NCI-H1105 (cell line): ENCODE data around the gene XBP1.
"Not testable (repeated sequence)": the region's sequence is repeated elsewhere in the genome, so short reads cannot be mapped to it uniquely, and the experiment has no call there.

ENCODE experiments used
- DNase-seq: peaks from one replicate; lab custom pipeline; 2025; lab: John Stamatoyannopoulos, UW

XBP1 gene

GRCh38 chr22:28817919-28818859 lies 17.8 kb upstream of the XBP1 start:
- DNase-seq = no peak

GRCh38 chr22:28817064-28817463 lies 16.7 kb upstream of the XBP1 start:
- no peak for DNase-seq

GRCh38 chr22:28815729-28816128 lies 15.4 kb upstream of the XBP1 start:
- no peak for DNase-seq

DNA sequence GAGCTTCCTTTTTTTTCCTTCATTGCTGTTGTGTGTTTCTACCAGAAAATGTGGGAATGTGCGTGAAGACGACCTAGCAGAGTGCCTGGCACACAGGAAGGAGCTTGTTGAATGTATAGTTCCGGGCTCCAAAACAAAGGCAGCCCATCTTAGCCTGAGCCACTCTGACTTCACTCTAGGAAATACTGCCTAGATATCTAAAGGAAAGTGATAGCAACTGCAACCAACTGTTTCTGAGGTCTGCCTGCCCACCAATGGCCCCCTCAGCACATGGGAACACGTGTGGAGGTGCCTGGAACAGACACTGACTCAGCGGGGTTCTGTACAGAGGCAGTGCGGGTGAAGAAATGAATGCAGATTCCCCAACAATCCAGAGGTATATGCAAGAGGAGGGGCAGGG lies 14.7 kb upstream of the XBP1 start:
- DNase-seq = no peak

DNA sequence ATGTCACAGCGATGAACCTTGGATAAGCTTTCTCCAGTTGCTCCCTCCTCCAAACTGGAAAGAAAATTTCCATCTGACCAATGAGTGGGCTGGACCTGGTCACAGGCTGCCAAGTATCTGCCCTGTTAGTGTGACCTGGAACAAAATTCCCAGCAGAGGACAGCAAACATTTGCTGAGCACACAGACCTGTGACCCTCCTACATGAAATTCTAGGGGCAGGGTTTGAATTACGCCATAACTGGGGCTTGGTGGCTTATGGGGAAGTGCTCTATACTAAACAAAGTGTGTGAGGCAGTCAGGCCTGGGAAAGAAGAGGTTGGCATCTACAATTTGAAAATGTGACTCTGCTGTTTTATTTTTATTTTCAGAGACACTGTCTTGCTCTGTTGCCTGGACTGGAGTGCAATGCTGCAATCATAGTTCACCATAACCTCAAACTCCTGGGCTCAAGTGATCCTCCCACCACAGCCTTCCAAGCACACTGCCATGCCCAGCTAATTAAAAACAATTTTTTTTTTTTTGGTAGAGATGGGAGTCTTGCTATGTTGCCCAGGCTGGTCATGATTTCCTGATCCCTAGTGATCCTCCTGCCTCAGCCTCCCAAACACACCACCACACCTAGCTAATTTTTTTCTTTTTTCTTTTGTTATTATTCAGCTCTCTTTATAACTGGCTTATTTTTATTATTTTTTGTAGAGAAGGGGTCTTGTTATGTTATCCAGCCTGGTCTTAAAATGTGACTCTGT lies 13.6 kb upstream of the XBP1 start:
- no peak for DNase-seq

- DNase-seq = no peak
Measured at GRCh38 chr22:28812516-28812915, 12.1 kb upstream of the XBP1 start.

- DNase-seq = no peak
Measured at GRCh38 chr22:28810821-28811491, 10.6 kb upstream of the XBP1 start.

DNA sequence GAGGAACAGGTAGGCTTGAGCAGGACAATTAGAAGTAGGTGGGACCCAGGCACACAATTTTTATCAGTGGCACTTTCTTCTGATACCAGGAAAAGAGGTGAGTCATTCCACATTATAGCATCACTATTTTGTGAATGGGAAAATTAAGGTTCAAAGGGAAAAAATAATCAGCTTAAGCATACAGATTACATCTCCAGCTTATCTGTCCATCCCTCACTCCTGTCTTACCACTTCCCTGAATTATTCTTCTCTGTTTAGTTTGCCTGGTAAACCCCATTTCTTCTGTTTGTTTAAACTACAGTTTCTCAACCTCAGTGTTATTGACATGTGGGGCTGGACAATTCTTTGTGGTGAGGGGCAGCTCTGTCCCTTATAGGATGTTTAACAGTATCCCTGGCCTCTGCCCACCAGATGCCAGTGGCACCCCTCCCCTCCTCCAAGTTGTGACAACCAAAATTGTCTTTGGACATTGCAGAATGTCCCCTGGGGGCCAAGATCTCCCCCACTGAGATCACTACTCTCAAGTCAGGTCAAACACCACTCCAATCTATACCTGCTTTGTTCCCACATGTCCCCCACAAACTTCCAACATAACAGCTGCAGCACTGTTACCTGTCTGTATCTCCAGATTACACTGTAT lies 8.5 kb upstream of the XBP1 start:
- no peak for DNase-seq

DNA sequence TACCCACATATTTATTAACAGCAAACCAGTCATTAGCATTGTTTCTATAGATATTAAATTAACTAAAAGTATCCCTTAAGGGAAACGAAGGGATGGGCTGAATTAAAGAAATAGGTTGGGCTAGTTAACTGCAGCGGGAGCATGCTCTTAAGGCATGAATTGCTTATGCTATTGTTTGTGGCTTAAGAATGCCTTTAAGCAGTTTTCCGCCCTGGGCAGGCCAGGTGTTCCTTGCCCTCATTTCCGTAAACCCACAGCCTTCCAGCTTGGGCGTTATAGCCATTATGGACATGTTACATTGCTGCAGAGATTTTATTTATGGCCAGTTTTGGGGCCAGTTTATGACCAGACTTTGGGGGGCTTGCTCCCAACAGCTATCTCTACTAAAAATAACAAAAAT lies 5.1 kb upstream of the XBP1 start:
- DNase-seq = not testable (repeated sequence)

GRCh38 chr22:28802595-28803123 lies 2.3 kb upstream of the XBP1 start:
- no peak for DNase-seq

DNA sequence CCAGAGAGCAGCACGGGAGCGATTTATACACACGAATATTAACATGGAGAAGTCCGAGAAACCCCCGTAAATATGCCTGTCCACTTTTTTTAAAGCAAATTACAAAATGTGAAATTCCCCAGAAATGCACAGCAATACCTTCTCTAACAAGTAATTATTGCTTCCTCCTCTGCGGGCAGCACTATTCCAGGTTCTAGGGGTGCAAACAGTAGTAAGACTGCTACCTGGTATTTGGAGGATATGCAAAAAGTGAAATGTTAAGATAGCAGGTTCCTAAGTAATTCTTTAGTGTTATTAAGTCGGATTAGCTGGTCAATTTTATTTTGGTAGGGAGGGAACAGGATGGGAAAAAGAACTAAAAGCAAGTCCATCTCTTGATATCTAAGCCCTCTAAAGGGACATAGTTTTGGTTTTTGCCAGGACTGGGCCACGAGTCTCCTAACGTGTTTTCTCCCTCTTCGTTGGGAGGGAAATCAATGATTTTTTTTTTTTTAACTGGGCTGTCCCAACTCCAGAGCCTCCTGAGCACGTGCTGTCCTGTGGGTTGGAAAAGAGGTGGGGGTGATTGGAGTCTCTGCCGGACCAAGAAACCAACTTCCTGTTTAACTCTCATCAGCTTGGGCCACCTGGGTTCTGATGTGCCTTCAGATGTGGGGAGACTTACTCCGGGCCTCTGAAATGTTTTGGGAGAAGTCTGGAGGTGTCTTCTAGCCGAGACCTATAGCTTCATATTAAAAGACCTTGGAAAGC lies 1.7 kb upstream of the XBP1 start:
- DNase-seq = no peak

GRCh38 chr22:28799606-28800307 lies 612 bp downstream of the XBP1 start:
- DNase-seq = no peak

DNA sequence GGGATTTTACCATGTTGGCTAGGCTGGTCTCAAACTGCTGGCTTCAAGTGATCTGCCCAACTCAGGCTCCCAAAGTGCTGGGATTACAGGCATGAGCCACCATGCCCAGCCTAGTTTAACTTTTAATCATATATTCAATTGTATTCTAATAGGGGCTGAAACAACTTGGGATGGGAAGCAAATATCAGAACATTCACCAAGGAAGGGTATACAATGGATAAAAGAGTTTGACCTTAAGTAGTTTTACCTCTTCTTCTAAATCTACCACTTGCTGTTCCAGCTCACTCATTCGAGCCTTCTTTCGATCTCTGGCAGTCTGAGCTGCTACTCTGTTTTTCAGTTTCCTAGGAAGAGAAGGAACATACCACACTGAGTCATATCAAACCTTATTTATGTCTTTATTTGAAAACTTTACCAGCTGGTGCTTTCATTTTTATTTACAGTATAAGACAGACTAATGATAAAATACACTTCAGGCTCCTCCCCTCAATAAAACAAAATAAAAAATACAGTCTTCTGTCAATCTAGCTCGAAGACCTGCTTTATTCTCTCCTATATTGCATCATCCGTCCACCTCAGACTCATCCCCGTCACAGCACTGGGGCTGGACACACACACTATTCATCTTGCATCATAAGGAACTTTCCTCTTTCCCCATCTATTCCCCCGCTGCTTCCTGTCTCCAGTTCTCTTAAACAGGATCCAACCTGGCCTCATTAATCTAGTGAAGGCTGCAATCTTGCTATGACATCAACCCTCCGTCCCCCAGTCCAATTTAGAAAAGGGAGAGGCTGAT lies 1.4 kb downstream of the XBP1 start:
- no peak for DNase-seq

DNA sequence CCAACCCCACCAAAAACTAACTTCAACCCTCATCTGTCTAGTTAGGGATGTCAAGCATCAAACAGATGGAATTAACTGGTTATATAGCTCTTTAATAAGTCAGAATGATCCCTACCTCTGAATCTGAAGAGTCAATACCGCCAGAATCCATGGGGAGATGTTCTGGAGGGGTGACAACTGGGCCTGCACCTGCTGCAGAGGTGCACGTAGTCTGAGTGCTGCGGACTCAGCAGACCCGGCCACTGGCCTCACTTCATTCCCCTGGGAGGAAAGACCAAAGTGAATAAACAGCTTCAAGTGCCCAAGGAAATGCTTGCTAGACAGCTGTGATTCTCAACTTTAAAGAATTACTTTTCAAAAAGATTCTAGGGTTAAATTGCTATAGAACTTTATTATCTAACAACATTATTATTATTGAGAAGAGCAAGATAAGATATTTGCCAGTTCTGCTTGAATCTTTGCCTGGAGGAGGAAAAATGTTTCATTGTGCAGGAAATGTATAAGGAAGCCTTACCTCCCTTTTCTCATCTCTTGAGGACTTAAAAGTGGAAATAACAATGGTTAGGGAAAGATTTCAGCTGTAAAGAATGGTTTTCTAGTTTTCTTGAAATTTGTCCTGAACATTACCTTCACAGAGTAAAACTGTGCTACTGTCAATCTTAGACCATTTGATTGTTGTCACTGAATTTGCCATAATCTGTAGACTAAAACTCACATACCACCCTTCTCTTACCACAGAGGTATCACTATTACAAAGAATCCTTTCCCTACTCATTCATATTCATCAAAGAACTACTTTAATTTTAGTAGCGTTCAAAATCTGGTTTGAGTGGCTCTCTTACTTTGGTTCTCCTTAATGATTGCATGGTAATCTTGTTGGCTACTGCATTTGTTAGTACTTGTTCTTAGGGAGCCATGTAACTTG lies 4.2 kb downstream of the XBP1 start:
- DNase-seq = no peak

- no peak for DNase-seq
Measured at GRCh38 chr22:28795071-28795693, 5.2 kb downstream of the XBP1 start.

- no peak for DNase-seq
Measured at GRCh38 chr22:28793976-28794584, 6.3 kb downstream of the XBP1 start.

- no peak for DNase-seq
Measured at GRCh38 chr22:28792491-28793383, 7.6 kb downstream of the XBP1 start.
